ENCODE data around the gene LMF1.

LMF1 gene

GRCh38 chr16:876523-877241 is 94.1 kb downstream of the LMF1 start:
- no peak for DNase-seq

DNA sequence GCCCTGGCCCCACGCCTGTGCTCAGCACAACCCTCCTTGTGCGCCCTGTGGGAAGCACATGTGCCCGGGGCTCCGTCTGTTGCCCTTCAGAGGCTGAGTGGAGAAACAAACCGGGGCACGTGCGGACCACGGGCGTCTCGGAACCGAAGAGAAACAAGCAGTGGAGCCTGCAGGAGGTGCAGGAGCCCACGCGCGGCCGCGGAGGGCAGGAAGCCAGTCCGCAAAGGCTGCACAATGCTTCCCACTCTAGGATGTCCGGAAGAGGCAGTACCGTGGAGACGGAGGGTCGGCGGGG is 94.8 kb downstream of the LMF1 start:
- no peak for DNase-seq

GRCh38 chr16:875182-876040 is 95.4 kb downstream of the LMF1 start:
- DNase-seq: no peak

- no peak for DNase-seq
Measured at GRCh38 chr16:874366-875181, 96.2 kb downstream of the LMF1 start.

DNA sequence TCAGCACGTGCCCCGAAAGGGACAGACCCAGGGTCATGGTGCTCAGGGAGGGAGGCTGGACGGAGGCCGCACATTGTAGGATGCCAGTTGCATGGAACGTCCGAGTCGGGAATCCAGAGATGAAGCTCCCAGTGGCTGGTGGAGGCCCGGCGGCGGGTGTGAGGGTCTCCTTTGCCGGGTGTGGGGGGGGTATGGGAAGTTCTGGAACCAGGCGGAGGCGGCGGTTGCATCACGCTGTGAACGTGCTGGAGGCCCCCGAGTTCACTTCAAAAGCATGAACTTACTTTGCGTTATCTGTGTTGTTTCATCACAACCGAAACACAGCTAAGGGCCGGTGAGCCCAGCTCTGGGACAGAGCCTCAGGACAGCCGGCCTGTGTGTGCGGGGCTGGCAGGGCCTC is 96.9 kb downstream of the LMF1 start:
- no peak for DNase-seq

GRCh38 chr16:873243-873661 is 97.5 kb downstream of the LMF1 start:
- DNase-seq: no peak

DNA sequence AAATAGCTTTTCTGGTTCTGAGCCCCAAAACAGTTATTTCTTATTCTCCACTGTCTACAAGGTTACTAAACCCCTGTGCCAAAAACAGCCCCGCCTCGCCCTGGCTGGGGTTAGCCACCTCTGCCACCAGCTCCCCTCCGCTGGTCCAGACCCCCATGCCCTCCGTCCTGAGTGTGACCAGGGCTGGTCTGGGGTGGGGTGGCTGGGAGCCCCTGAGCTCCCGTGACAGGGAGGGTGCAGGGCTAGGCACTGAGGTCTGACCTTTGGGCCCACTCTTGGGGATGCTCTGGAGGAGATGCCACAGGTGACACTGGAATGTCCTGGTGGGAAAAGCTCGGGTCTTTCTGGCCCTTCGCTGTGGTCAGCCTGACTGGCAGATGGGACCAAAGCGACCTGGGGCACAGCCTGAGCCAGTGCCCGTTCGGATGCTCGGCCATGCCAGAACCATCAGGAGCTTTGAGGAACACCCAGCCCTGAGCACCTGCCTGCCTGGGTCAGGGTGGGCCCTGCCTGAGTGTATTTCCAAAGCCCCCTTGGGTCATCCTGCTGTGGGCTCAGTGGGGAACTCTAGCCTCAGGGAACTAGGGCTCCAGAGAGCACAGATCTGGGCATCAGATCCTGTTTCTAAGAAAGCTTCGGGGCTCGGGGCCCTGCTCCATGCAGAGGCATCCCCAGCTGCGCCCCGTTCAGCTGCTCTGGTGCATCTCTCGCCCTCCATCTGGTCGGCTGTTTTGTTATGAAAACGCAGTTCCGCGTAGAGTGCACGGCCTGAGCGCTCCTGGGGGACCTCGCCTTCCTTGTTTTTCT is 98.1 kb downstream of the LMF1 start:
- no peak for DNase-seq

- no peak for DNase-seq
Measured at GRCh38 chr16:871562-872345, 99.0 kb downstream of the LMF1 start.

DNA sequence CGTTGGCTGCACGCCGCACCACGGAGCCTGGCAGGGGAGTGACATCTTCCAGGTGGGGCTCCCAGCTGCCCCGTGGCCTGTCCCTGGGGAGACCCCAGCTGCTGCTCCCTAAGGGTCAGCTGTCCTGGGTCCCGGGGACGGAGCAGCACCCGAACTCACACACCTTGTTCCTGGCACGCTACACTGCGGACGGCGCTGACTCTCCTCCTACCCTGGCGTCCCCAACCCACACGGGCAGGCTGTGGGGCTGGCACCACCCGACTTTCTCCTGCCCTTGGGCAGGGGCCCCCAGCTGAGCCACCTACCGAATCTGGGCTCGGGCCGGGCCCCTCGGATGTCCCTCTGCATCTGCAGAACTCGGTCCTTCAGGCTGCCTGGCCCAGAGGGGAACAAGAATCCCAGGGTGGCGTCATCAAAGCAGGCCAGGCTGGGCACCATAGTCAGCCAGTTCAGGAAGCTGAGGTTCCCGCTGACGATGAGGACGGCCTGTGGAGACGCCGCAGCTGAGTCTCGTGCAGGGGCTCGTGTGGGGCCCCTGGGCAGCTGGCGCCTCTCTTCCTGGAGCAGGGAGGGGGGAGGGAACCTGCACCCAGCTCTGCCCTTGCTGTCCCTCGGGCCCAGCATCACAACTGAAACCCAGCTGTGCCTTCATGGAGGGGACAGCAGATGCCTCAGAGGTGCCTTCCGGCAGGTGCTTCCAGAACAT is 99.8 kb downstream of the LMF1 start:
- DNase-seq: no peak

GRCh38 chr16:869823-870641 is 100.8 kb downstream of the LMF1 start:
- no peak for DNase-seq

DNA sequence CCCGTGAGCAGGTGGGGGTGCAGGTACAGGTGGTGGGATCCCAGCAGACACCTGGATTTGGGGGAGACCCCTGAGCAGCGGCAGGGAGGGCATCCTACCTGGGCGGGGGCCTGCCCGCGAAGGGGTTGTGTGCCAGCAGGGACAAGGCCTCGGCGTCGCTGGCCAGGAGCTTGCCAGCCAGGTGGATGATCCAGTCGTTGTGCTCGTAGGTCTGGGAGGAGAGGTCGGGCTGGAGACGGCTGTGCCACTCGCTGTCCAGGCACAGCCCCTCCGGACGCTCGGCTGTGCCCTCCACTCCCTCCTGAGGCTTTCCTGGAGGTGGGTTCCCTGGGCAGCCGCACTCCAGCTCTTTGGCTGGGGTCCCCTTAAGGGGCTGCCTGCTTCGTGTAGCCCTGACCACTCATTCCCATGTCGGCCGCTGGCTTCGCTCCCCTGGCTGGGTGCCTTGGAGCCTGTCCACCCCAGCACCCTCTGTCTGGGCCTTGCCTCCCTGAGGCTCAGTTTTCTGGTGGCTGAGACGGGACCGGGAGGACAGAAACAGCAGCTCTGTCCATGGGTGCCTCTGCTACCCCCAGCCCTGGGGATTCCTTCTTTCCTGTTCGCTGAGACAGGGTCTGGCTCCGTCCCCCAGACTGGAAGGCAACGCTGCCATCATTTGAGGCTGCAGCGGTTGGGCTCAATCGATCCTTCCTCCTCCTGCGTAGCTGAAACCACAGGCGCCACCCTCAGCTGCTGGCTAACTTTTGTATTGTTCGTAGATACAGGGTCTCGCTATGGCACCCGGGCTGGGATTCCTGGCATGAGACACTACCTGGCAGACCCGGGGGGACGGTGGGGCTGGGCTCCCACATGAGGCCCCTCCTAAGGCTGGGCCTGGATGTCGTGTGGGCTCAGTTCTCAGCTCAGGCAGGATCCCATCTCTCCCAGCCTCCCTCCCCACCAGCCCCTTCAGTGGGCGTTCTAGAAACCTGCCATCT is 101.7 kb downstream of the LMF1 start:
- no peak for DNase-seq

GRCh38 chr16:868386-868755 is 102.4 kb downstream of the LMF1 start:
- no peak for DNase-seq

GRCh38 chr16:867421-868385 is 103.1 kb downstream of the LMF1 start:
- DNase-seq: no peak

DNA sequence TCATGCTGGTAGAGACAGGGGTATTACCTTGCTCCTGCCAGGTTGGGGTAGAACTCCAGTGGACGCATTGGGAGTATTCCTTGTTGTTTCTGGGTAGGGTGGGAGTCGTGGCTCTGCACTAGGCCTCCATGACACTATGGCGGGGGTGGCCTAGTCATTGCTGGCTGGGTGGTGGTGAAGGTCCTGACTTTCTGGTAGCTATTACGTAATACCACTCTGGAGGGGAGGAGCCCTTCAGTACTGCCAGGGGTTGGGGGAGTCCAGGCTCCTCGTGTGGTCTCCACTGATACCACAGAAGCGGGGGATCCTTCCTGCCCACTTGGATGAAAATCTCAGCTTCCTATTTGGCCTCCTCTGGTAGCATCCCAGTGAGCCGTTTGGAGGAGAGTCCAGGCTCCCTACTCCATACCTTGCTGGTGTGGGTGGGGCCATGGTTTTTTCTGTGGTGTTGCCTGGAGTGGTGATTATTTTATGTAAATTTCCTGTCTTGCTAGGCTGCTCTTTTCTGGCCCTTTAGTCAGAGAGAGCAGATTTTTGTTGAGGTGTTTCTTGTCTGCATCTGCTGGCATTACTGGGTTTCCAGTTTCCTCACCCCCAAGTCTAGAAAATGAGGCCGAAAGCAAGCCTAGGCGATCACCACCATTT is 104.4 kb downstream of the LMF1 start:
- no peak for DNase-seq

- no peak for DNase-seq
Measured at GRCh38 chr16:865026-865425, 105.8 kb downstream of the LMF1 start.

GRCh38 chr16:861446-861845 is 109.3 kb downstream of the LMF1 start:
- DNase-seq: no peak

GRCh38 chr16:860891-861290 is 109.9 kb downstream of the LMF1 start:
- DNase-seq: no peak
